Measurements from ENCODE around the gene DNASE1L2. TPM values are rescaled to one million over a fixed set of nuclear protein-coding genes. Genes with fewer than 3 reads are reported as not detected.

The DNASE1L2 gene
- total RNA-seq, 1 experiment from 2014 or later: 2.7 TPM

- BruUV-seq (replicated peaks): no TSS peak
- intact Hi-C loops (cut with micrococcal nuclease; ENCODE audit: unreplicated experiment): no loop called here
- ChIA-PET POLR2A (ENCODE audit: low non-redundant PET) (no interaction called here), CTCF (no interaction called here)
- no peak for DNase-seq (ENCODE audit: low spot score)
- Histone ChIP-seq H3K27me3 (replicated peaks; ENCODE audit: insufficient read depth, low read depth, low read length, poor library complexity) (no peaks in the 10 kb centered on the region), H3K9me3 (ENCODE audit: low read depth, low read length, poor library complexity, severe bottlenecking) (no peaks in the 10 kb centered on the region), H3K4me1 (ENCODE audit: insufficient read depth, low read length, poor library complexity, severe bottlenecking) (no peaks in the 10 kb centered on the region), H3K27ac (ENCODE audit: low read depth, low read length, poor library complexity, severe bottlenecking) (no peak overlapping the region), H3K4me3 (ENCODE audit: low read depth, low read length, poor library complexity, severe bottlenecking) (no peak overlapping the region), H3K36me3 (ENCODE audit: insufficient read depth, low read length, poor library complexity, severe bottlenecking) (no peaks in the 10 kb centered on the region)
- TF ChIP-seq CTCF (conservative IDR thresholded peaks at IDR 0.05; ENCODE audit: low read depth, low read length): no peak
- TF ChIP-seq EZH2 (IDR thresholded peaks at IDR 0.05; ENCODE audit: borderline replicate concordance, low read depth, low read length, poor library complexity, severe bottlenecking): no peak
Measured at GRCh38 chr16:2188395-2188794, 47.8 kb upstream of the DNASE1L2 start.

GRCh38 chr16:2189252-2189893 is 46.9 kb upstream of the DNASE1L2 start:
- Histone ChIP-seq H3K4me3 (ENCODE audit: low read depth, low read length, poor library complexity, severe bottlenecking) (no peak overlapping the region), H3K36me3 (ENCODE audit: insufficient read depth, low read length, poor library complexity, severe bottlenecking) (no peaks in the 10 kb centered on the region), H3K27me3 (replicated peaks; ENCODE audit: insufficient read depth, low read depth, low read length, poor library complexity) (no peaks in the 10 kb centered on the region), H3K27ac (ENCODE audit: low read depth, low read length, poor library complexity, severe bottlenecking) (no peak overlapping the region), H3K4me1 (ENCODE audit: insufficient read depth, low read length, poor library complexity, severe bottlenecking) (no peaks in the 10 kb centered on the region), H3K9me3 (ENCODE audit: low read depth, low read length, poor library complexity, severe bottlenecking) (no peaks in the 10 kb centered on the region)
- TF ChIP-seq EZH2 (IDR thresholded peaks at IDR 0.05; ENCODE audit: borderline replicate concordance, low read depth, low read length, poor library complexity, severe bottlenecking) (no peak), CTCF (conservative IDR thresholded peaks at IDR 0.05; ENCODE audit: low read depth, low read length) (no peak)
- no TSS peak for BruUV-seq (replicated peaks)
- intact Hi-C loops (cut with micrococcal nuclease; ENCODE audit: unreplicated experiment): no loop called here
- POLR2A ChIA-PET (ENCODE audit: low non-redundant PET): no interaction called here
- DNase-seq (ENCODE audit: low spot score): no peak
- CTCF ChIA-PET: interaction anchor here (0.6 kb wide), 1 partner anchor 9 kb away, joined by 3 read pairs; no protein-coding TSS in a partner anchor

GRCh38 chr16:2190002-2190658 is 46.1 kb upstream of the DNASE1L2 start:
- no peak overlapping the region for H3K4me3 ChIP-seq (ENCODE audit: low read depth, low read length, poor library complexity, severe bottlenecking)
- no peaks in the 10 kb centered on the region for H3K9me3 ChIP-seq (ENCODE audit: low read depth, low read length, poor library complexity, severe bottlenecking)
- peaks cover 3% of the 10 kb centered on the region for H3K27me3 ChIP-seq (replicated peaks; ENCODE audit: insufficient read depth, low read depth, low read length, poor library complexity)
- no peak for TF ChIP-seq CTCF (conservative IDR thresholded peaks at IDR 0.05; ENCODE audit: low read depth, low read length)
- TF ChIP-seq EZH2 (IDR thresholded peaks at IDR 0.05; ENCODE audit: borderline replicate concordance, low read depth, low read length, poor library complexity, severe bottlenecking): no peak
- no peaks in the 10 kb centered on the region for H3K36me3 ChIP-seq (ENCODE audit: insufficient read depth, low read length, poor library complexity, severe bottlenecking)
- BruUV-seq (replicated peaks): no TSS peak
- CTCF ChIA-PET: no interaction called here
- intact Hi-C loops (cut with micrococcal nuclease; ENCODE audit: unreplicated experiment): no loop called here
- POLR2A ChIA-PET (ENCODE audit: low non-redundant PET): no interaction called here
- no peak overlapping the region for H3K27ac ChIP-seq (ENCODE audit: low read depth, low read length, poor library complexity, severe bottlenecking)
- H3K4me1 ChIP-seq (ENCODE audit: insufficient read depth, low read length, poor library complexity, severe bottlenecking): no peaks in the 10 kb centered on the region
- no peak for DNase-seq (ENCODE audit: low spot score)

All from A673 (cell line).